Fibroblast of lung (primary cell): ENCODE measurements around the gene PANK4. TPM values are rescaled to one million over a fixed set of nuclear protein-coding genes. Genes with fewer than 3 reads are reported as not detected.
A peak's percentile ranks its signal among the peaks of the same experiment; 100 is the strongest.

Source experiments
- DNase-seq, 2 donors: peaks; one replicate each; pipeline versions ENCODE4 v3.0.0 to v3.0.0-alpha.2; 2010; ENCODE audit warnings: low read depth in 2 of 2
- H2AFZ ChIP-seq: 2 replicates; pipeline ENCODE4 v1.5.1; 2012; ENCODE audit warnings: low read length, control low read depth, inconsistent platforms
- H3K27ac ChIP-seq: 2 replicates; pipeline ENCODE4 v1.5.1; 2011; ENCODE audit warnings: low read length, control low read depth; ENCODE audit not compliant: insufficient read depth
- H3K27me3 ChIP-seq: 2 replicates; pipeline ENCODE4 v1.5.1; 2011; ENCODE audit warnings: mild to moderate bottlenecking, low read length; ENCODE audit not compliant: control insufficient read depth, insufficient read depth
- H3K36me3 ChIP-seq: 2 replicates; pipeline ENCODE4 v1.5.1; 2011; ENCODE audit warnings: low read length; ENCODE audit not compliant: control insufficient read depth, insufficient read depth
- H3K4me1 ChIP-seq: 2 replicates; pipeline ENCODE4 v1.5.1; 2011; ENCODE audit warnings: low read length; ENCODE audit not compliant: control insufficient read depth, insufficient read depth; ENCODE audit errors: extremely low read depth
- H3K4me2 ChIP-seq: 2 replicates; pipeline ENCODE4 v1.5.1; 2011; ENCODE audit warnings: low read length, control low read depth; ENCODE audit not compliant: insufficient read depth; ENCODE audit errors: extremely low read depth
- H3K4me3 ChIP-seq, 4 experiments: fragments of 200-600 bp in 1 of 4; sonication (generic) in 1 of 4; replicated peaks in 1 of 4; 2 replicates each; pipeline ENCODE4 v1.5.1; 2011 to 2016; ENCODE audit warnings: low read length in 4 of 4, low read depth in 3 of 4, mild to moderate bottlenecking in 3 of 4, control low read depth in 2 of 4, inconsistent platforms in 1 of 4, mixed read lengths in 1 of 4; ENCODE audit not compliant: insufficient read depth in 1 of 4; ENCODE audit errors: control extremely low read depth in 1 of 4
- H3K79me2 ChIP-seq: 2 replicates; pipeline ENCODE4 v1.5.1; 2012; ENCODE audit warnings: mild to moderate bottlenecking, low read length, inconsistent platforms; ENCODE audit not compliant: control insufficient read depth, insufficient read depth
- H3K9ac ChIP-seq: 2 replicates; pipeline ENCODE4 v1.5.1; 2011; ENCODE audit warnings: mild to moderate bottlenecking, low read length, control low read depth; ENCODE audit not compliant: insufficient read depth
- H3K9me3 ChIP-seq: 2 replicates; pipeline ENCODE4 v1.5.1; 2012; ENCODE audit warnings: low read depth, low read length; ENCODE audit not compliant: control insufficient read depth, insufficient read depth
- H4K20me1 ChIP-seq: 2 replicates; pipeline ENCODE4 v1.5.1; 2011; ENCODE audit warnings: low read length; ENCODE audit not compliant: control insufficient read depth, insufficient read depth; ENCODE audit errors: extremely low read depth
- EZH2 ChIP-seq: IDR thresholded peaks from 2 replicates; pipeline ENCODE4 v1.5.1; 2012; ENCODE audit warnings: low read length, control low read depth, mild to moderate bottlenecking; ENCODE audit errors: missing control alignments
- polyA plus RNA-seq, 2 donors: library from polyadenylated mRNA; depleted of rRNA in 1 of 2; stranded (reverse) in 1 of 2; unstranded in 1 of 2; fragments of >200 nt; gene quantifications; 2 replicates each; pipeline ENCODE4 v1.2.1, GENCODE V29; 2011 to 2012; ENCODE audit warnings: missing spikeins in 1 of 2
- total RNA-seq: library from RNA; depleted of rRNA; stranded (reverse); fragments of >200 nt; gene quantifications from 2 replicates; pipeline ENCODE4 v1.2.1, GENCODE V29; 2014
- TF ChIP-seq, protein P1 (sequence below), 2 donors: IDR thresholded peaks in 1 of 2; conservative IDR thresholded peaks in 1 of 2; 1 replicate in 1 of 2; 2 replicates in 1 of 2; pipeline ENCODE4 v1.5.1; 2011 to 2012; ENCODE audit warnings: low read length in 2 of 2, control low read depth in 1 of 2, inconsistent platforms in 1 of 2, low read depth in 1 of 2, mild to moderate bottlenecking in 1 of 2

Gene PANK4
- total and polyA plus RNA-seq, 2 donors (not counting 1 experiment from before 2014, with no cell fraction given) = 8.5 to 17.0 TPM

DNA sequence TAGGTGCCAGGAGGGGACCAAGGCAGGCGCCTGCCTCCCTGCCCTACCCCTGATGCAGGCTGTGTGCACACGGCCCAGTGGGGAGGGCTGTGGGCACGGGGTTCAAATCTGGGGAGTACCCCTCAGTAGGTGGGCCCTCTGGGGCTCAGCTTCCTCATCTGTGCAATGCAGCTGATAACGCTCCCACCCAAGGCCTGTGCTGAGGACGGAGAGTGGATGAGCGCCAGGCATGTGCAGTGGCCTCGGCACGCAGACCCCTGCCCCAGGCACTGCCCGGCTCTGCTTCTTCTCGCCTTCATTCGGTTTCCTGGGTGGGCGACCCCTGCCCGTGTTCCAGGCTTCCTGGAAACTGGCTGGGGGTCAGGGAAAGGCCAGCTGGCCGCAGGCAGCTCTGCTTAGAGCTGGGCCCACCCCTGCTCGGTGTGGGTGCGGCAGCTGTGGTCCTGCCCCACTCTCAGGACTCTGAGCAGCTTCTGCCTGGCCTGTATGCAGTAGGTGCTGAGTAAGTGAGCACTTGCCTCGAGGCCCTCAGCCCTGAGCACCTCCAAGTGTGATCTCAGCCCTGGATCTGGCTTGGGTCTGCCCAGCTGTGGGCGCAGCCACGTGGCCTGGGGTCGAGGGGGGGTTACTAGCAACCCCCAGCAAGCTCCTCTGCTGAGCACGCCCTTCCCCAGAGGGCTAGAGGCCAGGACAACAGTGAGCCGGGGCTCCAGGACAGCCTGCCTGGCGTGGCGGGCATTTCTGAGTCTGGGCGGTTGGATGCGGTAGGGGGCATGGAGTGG is 17.9 kb upstream of the PANK4 start:
- peak; percentile 35 to 45 for DNase-seq
- Histone ChIP-seq H3K36me3 (no peaks in the 10 kb centered on the region), H3K79me2 (no peaks in the 10 kb centered on the region), H4K20me1 (no peaks in the 10 kb centered on the region), H3K9ac (peak overlapping the region; percentile 2), H3K27ac (no peak overlapping the region), H3K4me3 (no peak overlapping the region), H3K4me1 (peaks cover 14% of the 10 kb centered on the region), H2AFZ (no peak overlapping the region), H3K9me3 (no peaks in the 10 kb centered on the region), H3K4me2 (no peak overlapping the region), H3K27me3 (no peaks in the 10 kb centered on the region)
- no peak for TF ChIP-seq EZH2
- TF ChIP-seq, protein P1, sequence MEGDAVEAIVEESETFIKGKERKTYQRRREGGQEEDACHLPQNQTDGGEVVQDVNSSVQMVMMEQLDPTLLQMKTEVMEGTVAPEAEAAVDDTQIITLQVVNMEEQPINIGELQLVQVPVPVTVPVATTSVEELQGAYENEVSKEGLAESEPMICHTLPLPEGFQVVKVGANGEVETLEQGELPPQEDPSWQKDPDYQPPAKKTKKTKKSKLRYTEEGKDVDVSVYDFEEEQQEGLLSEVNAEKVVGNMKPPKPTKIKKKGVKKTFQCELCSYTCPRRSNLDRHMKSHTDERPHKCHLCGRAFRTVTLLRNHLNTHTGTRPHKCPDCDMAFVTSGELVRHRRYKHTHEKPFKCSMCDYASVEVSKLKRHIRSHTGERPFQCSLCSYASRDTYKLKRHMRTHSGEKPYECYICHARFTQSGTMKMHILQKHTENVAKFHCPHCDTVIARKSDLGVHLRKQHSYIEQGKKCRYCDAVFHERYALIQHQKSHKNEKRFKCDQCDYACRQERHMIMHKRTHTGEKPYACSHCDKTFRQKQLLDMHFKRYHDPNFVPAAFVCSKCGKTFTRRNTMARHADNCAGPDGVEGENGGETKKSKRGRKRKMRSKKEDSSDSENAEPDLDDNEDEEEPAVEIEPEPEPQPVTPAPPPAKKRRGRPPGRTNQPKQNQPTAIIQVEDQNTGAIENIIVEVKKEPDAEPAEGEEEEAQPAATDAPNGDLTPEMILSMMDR (conservative IDR thresholded peaks at IDR 0.05 in 1 of 2, IDR thresholded peaks at IDR 0.05 in 1 of 2; ENCODE audit: low read depth in 1 of 2, low read length in 2 of 2) = no peak

DNA sequence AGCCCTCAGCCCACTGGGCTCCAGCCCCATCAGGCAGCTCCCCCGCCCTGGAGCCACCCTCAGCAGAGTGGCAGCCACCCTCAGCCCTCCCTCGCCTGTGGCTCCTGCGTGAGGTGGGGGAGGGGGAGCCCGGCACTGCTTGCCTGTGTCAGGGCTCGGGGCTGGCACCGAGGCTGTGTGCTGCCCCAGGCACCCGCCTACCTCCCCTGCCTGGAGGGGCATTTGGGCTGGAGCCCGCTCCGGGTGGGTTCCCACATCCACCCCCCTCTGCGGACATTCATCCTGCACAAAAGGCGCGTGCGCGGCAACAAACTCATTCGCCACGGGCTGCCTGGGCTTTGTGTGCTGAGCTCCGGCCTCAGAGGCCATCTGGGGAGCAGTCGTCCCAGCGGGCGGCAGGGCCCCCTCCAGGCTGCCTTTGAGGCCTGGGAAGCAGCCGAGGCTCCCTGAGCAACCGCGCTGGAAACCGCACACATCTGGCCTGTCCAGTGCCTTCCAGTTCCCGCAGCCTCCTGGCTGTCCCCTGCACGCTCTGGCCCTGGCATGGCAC is 17.2 kb upstream of the PANK4 start:
- H3K4me2 ChIP-seq = no peak overlapping the region
- H3K79me2 ChIP-seq = no peaks in the 10 kb centered on the region
- peaks cover 9% of the 10 kb centered on the region for H3K4me1 ChIP-seq
- peak; percentile 27 to 37 for DNase-seq
- H3K9ac ChIP-seq = peak overlapping the region; percentile 2
- H4K20me1 ChIP-seq = no peaks in the 10 kb centered on the region
- no peak overlapping the region for H3K4me3 ChIP-seq
- no peaks in the 10 kb centered on the region for H3K9me3 ChIP-seq
- no peak overlapping the region for H2AFZ ChIP-seq
- no peaks in the 10 kb centered on the region for H3K36me3 ChIP-seq
- no peak for TF ChIP-seq EZH2
- TF ChIP-seq, protein P1 (conservative IDR thresholded peaks at IDR 0.05 in 1 of 2, IDR thresholded peaks at IDR 0.05 in 1 of 2; ENCODE audit: low read depth in 1 of 2, low read length in 2 of 2) = no peak
- no peak overlapping the region for H3K27ac ChIP-seq
- no peaks in the 10 kb centered on the region for H3K27me3 ChIP-seq

DNA sequence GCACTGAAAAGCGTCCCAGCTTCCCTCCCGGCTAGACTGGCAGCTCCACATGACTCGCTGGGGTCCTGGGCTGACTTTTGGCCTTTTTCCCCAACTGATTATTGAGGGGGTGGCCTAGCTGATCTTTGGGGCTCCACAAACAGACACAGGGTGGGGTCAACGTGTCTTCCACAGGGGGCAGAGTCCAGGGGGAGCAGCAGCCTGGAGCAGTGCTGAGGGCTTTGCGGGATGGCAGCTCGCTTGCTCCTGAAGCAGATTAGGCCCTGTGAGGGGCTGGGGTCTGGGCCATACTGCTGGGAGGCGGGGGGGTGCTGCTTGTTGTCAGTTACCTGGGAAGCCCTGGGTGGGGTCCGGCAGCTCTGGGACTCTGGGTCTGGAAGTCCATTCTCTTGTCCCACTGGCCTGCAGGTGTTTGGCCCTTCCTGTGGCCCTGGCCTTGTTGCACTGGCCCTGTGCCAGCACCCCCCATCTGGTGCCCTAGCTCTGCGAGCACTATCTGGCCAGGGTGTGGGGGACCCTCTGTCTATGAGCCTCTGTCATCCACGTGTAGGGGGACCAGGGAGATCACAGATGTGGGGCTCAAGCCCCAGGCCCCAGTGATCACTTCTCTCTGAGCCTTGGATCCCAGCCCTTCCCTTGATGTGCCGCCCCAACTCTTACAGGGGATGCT is 16.0 kb upstream of the PANK4 start:
- no peaks in the 10 kb centered on the region for H3K79me2 ChIP-seq
- no peak overlapping the region for H3K9ac ChIP-seq
- H3K27me3 ChIP-seq = no peaks in the 10 kb centered on the region
- no peak overlapping the region for H2AFZ ChIP-seq
- no peak for TF ChIP-seq EZH2
- TF ChIP-seq, protein P1 (conservative IDR thresholded peaks at IDR 0.05 in 1 of 2, IDR thresholded peaks at IDR 0.05 in 1 of 2; ENCODE audit: low read depth in 1 of 2, low read length in 2 of 2) = no peak
- H3K4me3 ChIP-seq = no peak overlapping the region
- H3K4me2 ChIP-seq = no peak overlapping the region
- H3K36me3 ChIP-seq = no peaks in the 10 kb centered on the region
- H3K9me3 ChIP-seq = no peaks in the 10 kb centered on the region
- no peak for DNase-seq
- H4K20me1 ChIP-seq = no peaks in the 10 kb centered on the region
- H3K27ac ChIP-seq = no peak overlapping the region
- peaks cover 2% of the 10 kb centered on the region for H3K4me1 ChIP-seq
